DMS79 treated with DMSO at 0.1 percent for 48 hours (cell line): ENCODE results near the gene ASB2.
A peak's percentile ranks its signal among the peaks of the same experiment; 100 is the strongest.

ENCODE experiments used
- DNase-seq: peaks from one replicate; lab custom pipeline; 2025; lab: John Stamatoyannopoulos, UW

Gene ASB2

GRCh38 chr14:93978735-93979134 is 2.4 kb upstream of the ASB2 start:
- no peak for DNase-seq

- no peak for DNase-seq
Measured at GRCh38 chr14:93977790-93978581, 1.6 kb upstream of the ASB2 start.

GRCh38 chr14:93977171-93977570 is 801 bp upstream of the ASB2 start:
- DNase-seq = no peak

- DNase-seq = no peak
Measured at GRCh38 chr14:93975791-93976476, 436 bp downstream of the ASB2 start.

GRCh38 chr14:93974833-93975232 is 1.5 kb downstream of the ASB2 start:
- DNase-seq = no peak

- no peak for DNase-seq
Measured at GRCh38 chr14:93974299-93974698, 2.1 kb downstream of the ASB2 start.

GRCh38 chr14:93973607-93974006 is 2.8 kb downstream of the ASB2 start:
- DNase-seq = no peak

- DNase-seq = no peak
Measured at GRCh38 chr14:93972618-93973205, 3.7 kb downstream of the ASB2 start.

GRCh38 chr14:93971635-93972027 is 4.7 kb downstream of the ASB2 start:
- DNase-seq = no peak

GRCh38 chr14:93970965-93971634 is 5.3 kb downstream of the ASB2 start:
- peak; percentile 73 for DNase-seq

GRCh38 chr14:93970585-93970964 is 5.8 kb downstream of the ASB2 start:
- peak; percentile 73 for DNase-seq

GRCh38 chr14:93969082-93969828 is 7.1 kb downstream of the ASB2 start:
- DNase-seq = no peak

GRCh38 chr14:93967637-93968250 is 8.6 kb downstream of the ASB2 start:
- no peak for DNase-seq

GRCh38 chr14:93965946-93966474 is 10.4 kb downstream of the ASB2 start:
- no peak for DNase-seq

GRCh38 chr14:93965287-93965821 is 11.0 kb downstream of the ASB2 start:
- no peak for DNase-seq

- DNase-seq = no peak
Measured at GRCh38 chr14:93964820-93965286, 11.5 kb downstream of the ASB2 start.

- DNase-seq = no peak
Measured at GRCh38 chr14:93964281-93964680, 12.1 kb downstream of the ASB2 start.

GRCh38 chr14:93963692-93964091 is 12.7 kb downstream of the ASB2 start:
- DNase-seq = no peak

- no peak for DNase-seq
Measured at GRCh38 chr14:93962701-93963601, 13.4 kb downstream of the ASB2 start.

- DNase-seq = no peak
Measured at GRCh38 chr14:93961620-93962019, 14.8 kb downstream of the ASB2 start.
